Mammary microvascular endothelial cell (primary cell): Measurements from ENCODE around the gene GAGE12E. TPM values are rescaled to one million over a fixed set of nuclear protein-coding genes. Genes with fewer than 3 reads are reported as not detected.

ENCODE experiments used
- total RNA-seq: library from RNA; depleted of rRNA; stranded (reverse); fragments of >200 nt; gene quantifications from 2 replicates; pipeline ENCODE4 v1.2.3, GENCODE V29; 2015

The GAGE12E gene, protein sequence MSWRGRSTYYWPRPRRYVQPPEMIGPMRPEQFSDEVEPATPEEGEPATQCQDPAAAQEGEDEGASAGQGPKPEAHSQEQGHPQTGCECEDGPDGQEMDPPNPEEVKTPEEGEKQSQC
- not detected in 2 replicates for total RNA-seq

GRCh38 chrX:49550989-49551388, at the start of gene GAGE12E:
Gene GAGE12E, plus strand, starts transcription at chrX:49551289. Its CDS starts 1,155 bp downstream, at chrX:49552444.

GRCh38 chrX:49531877-49532276, 19.2 kb upstream of the GAGE12E start, which contains the start of gene GAGE12C:
Gene GAGE12C, plus strand, starts transcription at chrX:49532177. Its CDS starts 1,155 bp downstream, at chrX:49533332.

GRCh38 chrX:49541433-49541832, 9.7 kb upstream of the GAGE12E start, which contains the start of gene GAGE12D:
Gene GAGE12D, plus strand, starts transcription at chrX:49541733. Its CDS starts 1,155 bp downstream, at chrX:49542888.

GRCh38 chrX:49560542-49560941, 9.5 kb downstream of the GAGE12E start, which contains the start of gene GAGE12F:
Gene GAGE12F, plus strand, starts transcription at chrX:49560842. Its CDS starts 1,155 bp downstream, at chrX:49561997.

GRCh38 chrX:49570100-49570499, 19.0 kb downstream of the GAGE12E start, which contains the start of gene GAGE12G:
Gene GAGE12G, plus strand, starts transcription at chrX:49570400. Its CDS starts 1,155 bp downstream, at chrX:49571555.

GRCh38 chrX:49579649-49580048, 28.6 kb downstream of the GAGE12E start, which contains the start of gene GAGE12H:
Gene GAGE12H, plus strand, starts transcription at chrX:49579949. Its CDS starts 1,155 bp downstream, at chrX:49581104.

GRCh38 chrX:49589196-49589595, 38.1 kb downstream of the GAGE12E start, which contains the start of gene GAGE2A:
Gene GAGE2A, plus strand, starts transcription at chrX:49589496. Its CDS starts 1,155 bp downstream, at chrX:49590651.

GRCh38 chrX:49598720-49599119, 47.6 kb downstream of the GAGE12E start, which contains the start of gene GAGE1:
Gene GAGE1, plus strand, starts transcription at chrX:49599020. Its CDS starts 1,155 bp downstream, at chrX:49600175.

Other genes starting within 250 kb of the GAGE12E start
- gene GAGE10, start 247.6 kb upstream of the GAGE12E start, total RNA-seq, result not detected in 2 replicates
- not detected in 2 replicates for gene GAGE12J, start 229.3 kb upstream of the GAGE12E start, total RNA-seq
- gene GAGE13, start 219.7 kb upstream of the GAGE12E start, total RNA-seq, result not detected in 2 replicates
- gene GAGE12C, start 19.1 kb upstream of the GAGE12E start, total RNA-seq, result not detected in 2 replicates
- gene GAGE12D, start 9.6 kb upstream of the GAGE12E start, total RNA-seq, result not detected in 2 replicates
- not detected in 2 replicates for gene GAGE12F, start 9.6 kb downstream of the GAGE12E start, total RNA-seq
- not detected in 2 replicates for gene GAGE12G, start 19.1 kb downstream of the GAGE12E start, total RNA-seq
- not detected in 2 replicates for gene GAGE12H, start 28.7 kb downstream of the GAGE12E start, total RNA-seq
- gene GAGE2A, start 38.2 kb downstream of the GAGE12E start, total RNA-seq, result not detected in 2 replicates
- gene GAGE1, start 47.7 kb downstream of the GAGE12E start, total RNA-seq, result not detected in 2 replicates
- not detected in 2 replicates for gene PAGE1, start 144.7 kb downstream of the GAGE12E start, total RNA-seq